PC-9 (cell line): ENCODE measurements around the gene CYP1A2. TPM values are rescaled to one million over a fixed set of nuclear protein-coding genes. Genes with fewer than 3 reads are reported as not detected.
A peak's percentile ranks its signal among the peaks of the same experiment; 100 is the strongest.

Source experiments
- BruUV-seq: library from RNA; stranded (reverse); fragments of 400-500 nt; replicated peaks from 2 replicates; lab custom pipeline; 2021; lab: Mats Ljungman, UMichigan
- CTCF ChIA-PET: fragments of 300-600 bp; sonication (Branson Sonifier 250); formaldehyde crosslinking; loops from one replicate; lab custom pipeline; 2022; ENCODE audit warnings: antibody characterized with exemption; lab: Charles Lee
- POLR2A ChIA-PET: fragments of 300-600 bp; sonication (Branson Sonifier 250); formaldehyde crosslinking; loops from one replicate; lab custom pipeline; 2022; ENCODE audit warnings: antibody characterized with exemption; ENCODE audit not compliant: unreplicated experiment; lab: Charles Lee
- DNase-seq, 2 experiments: peaks; one replicate each; pipeline versions ENCODE4 v3.0.0 to v3.0.0-alpha.2; 2015 to 2022; ENCODE audit warnings: mixed read lengths in 1 of 2
- H2AFZ ChIP-seq: fragments of 200-600 bp; sonication (generic); 2 replicates; pipeline ENCODE4 v1.8.1; 2017; ENCODE audit warnings: antibody characterized with exemption
- H3F3A ChIP-seq: fragments of 200-600 bp; sonication (generic); 2 replicates; pipeline ENCODE4 v1.8.1; 2017; ENCODE audit warnings: antibody characterized with exemption, mild to moderate bottlenecking, low read depth; ENCODE audit not compliant: insufficient read depth
- H3K27ac ChIP-seq: fragments of 200-600 bp; sonication (generic); 2 replicates; pipeline ENCODE4 v1.6.1; 2016; ENCODE audit warnings: mixed run types
- H3K27me3 ChIP-seq: fragments of 200-600 bp; sonication (generic); 2 replicates; pipeline ENCODE4 v1.6.1; 2016; ENCODE audit warnings: low read depth, mixed run types; ENCODE audit not compliant: insufficient read depth
- H3K36me3 ChIP-seq: fragments of 200-600 bp; sonication (generic); 2 replicates; pipeline ENCODE4 v1.6.1; 2016; ENCODE audit warnings: low read depth, mixed run types
- H3K4me1 ChIP-seq: fragments of 200-600 bp; sonication (generic); replicated peaks from 2 replicates; pipeline ENCODE4 v1.6.1; 2016; ENCODE audit warnings: mixed run types; ENCODE audit not compliant: insufficient read depth
- H3K4me2 ChIP-seq: fragments of 200-600 bp; sonication (generic); 2 replicates; pipeline ENCODE4 v1.6.1; 2017; ENCODE audit warnings: mixed run types
- H3K4me3 ChIP-seq: fragments of 200-600 bp; sonication (generic); 2 replicates; pipeline ENCODE4 v1.6.1; 2016; ENCODE audit warnings: mixed run types
- H3K79me2 ChIP-seq: fragments of 200-600 bp; sonication (generic); 2 replicates; pipeline ENCODE4 v1.6.1; 2017; ENCODE audit warnings: low read depth, mixed run types
- H3K9me2 ChIP-seq: fragments of 200-600 bp; sonication (generic); 2 replicates; pipeline ENCODE4 v1.8.1; 2017; ENCODE audit warnings: mild to moderate bottlenecking; ENCODE audit not compliant: insufficient read depth
- H3K9me3 ChIP-seq: fragments of 200-600 bp; sonication (generic); 2 replicates; pipeline ENCODE4 v1.8.1; 2016; ENCODE audit warnings: low read depth; ENCODE audit not compliant: insufficient read depth
- H4K20me1 ChIP-seq: fragments of 200-600 bp; sonication (generic); 2 replicates; pipeline ENCODE4 v1.8.1; 2017; ENCODE audit not compliant: insufficient read depth
- CTCF ChIP-seq: fragments of 200-600 bp; sonication (generic); conservative IDR thresholded peaks from 2 replicates; pipeline ENCODE4 v1.6.1; 2017; ENCODE audit warnings: mixed run types, antibody characterized with exemption, mild to moderate bottlenecking, moderate library complexity
- EZH2 ChIP-seq: fragments of 200-600 bp; sonication (generic); IDR thresholded peaks from 2 replicates; pipeline ENCODE4 v1.8.0; 2017; ENCODE audit warnings: antibody characterized with exemption, low read depth
- intact Hi-C: fragments of 100-400 bp; cut with micrococcal nuclease; formaldehyde crosslinking; loops from one replicate; pipeline ENCODE4 v1.10.0; 2022; ENCODE audit not compliant: unreplicated experiment
- total RNA-seq: library from RNA; stranded (reverse); gene quantifications from 2 replicates; pipeline ENCODE4 v1.2.3, GENCODE V29; 2021

CYP1A2 gene
- total RNA-seq, 1 experiment from 2014 or later, result not detected

DNA sequence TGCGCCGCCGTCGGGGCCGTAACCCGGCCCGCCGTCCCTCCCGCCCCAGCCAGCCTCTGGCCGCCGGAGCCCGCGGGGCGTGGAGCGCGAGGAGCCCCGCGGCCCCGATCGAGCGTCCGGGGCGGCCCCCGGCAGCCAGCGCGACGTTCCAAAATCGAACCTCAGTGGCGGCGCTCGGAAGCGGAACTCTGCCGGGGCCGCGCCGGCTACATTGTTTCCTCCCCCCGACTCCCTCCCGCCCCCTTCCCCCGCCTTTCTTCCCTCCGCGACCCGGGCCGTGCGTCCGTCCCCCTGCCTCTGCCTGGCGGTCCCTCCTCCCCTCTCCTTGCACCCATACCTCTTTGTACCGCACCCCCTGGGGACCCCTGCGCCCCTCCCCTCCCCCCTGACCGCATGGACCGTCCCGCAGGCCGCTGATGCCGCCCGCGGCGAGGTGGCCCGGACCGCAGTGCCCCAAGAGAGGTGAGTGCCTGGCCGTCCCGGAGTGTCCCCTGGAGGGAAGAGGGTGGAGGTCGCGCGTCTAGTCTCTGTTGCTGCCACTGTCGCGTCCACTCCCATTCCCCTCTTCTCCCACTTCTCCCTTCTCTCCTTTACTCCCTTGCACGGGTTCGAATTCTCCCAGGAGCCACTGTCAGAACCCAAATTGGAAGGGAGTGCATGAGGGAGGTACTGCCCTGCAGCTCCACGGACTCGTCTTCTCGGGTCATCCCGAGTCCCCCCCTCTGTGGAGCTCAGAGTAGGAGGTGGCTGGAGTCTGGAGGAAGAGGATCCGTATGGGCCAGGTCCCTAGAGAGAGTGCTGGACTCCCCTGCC, 33.8 kb downstream of the CYP1A2 start:
- no peaks in the 10 kb centered on the region for H3K27me3 ChIP-seq
- POLR2A ChIA-PET, result no interaction called here
- no peak for TF ChIP-seq CTCF
- TF ChIP-seq EZH2, result no peak
- peak overlapping the region; percentile 100 for H3K4me2 ChIP-seq
- peaks cover 48% of the 10 kb centered on the region for H3K79me2 ChIP-seq
- H3K36me3 ChIP-seq, result no peaks in the 10 kb centered on the region; the same call in 1 of the 2 replicates
- no peaks in the 10 kb centered on the region for H3K9me3 ChIP-seq
- DNase-seq, result no peak
- H3K4me1 ChIP-seq, result peaks cover 20% of the 10 kb centered on the region
- H3K4me3 ChIP-seq, result peak overlapping the region; percentile 95
- peaks cover 7% of the 10 kb centered on the region; the same call in 1 of the 2 replicates for H3F3A ChIP-seq
- peak overlapping the region; percentile 80; the same call in 1 of the 2 replicates for H2AFZ ChIP-seq
- no TSS peak for BruUV-seq
- peaks cover 22% of the 10 kb centered on the region for H4K20me1 ChIP-seq
- no peak overlapping the region for H3K27ac ChIP-seq
- H3K9me2 ChIP-seq, result no peaks in the 10 kb centered on the region
- intact Hi-C loops, result loop anchor here (2.0 kb wide), 1 partner anchor 18 kb away; no protein-coding TSS in a partner anchor
- CTCF ChIA-PET, result interaction anchor here (0.6 kb wide), 1 partner anchor 311 kb away, joined by 10 read pairs; no protein-coding TSS in a partner anchor

DNA sequence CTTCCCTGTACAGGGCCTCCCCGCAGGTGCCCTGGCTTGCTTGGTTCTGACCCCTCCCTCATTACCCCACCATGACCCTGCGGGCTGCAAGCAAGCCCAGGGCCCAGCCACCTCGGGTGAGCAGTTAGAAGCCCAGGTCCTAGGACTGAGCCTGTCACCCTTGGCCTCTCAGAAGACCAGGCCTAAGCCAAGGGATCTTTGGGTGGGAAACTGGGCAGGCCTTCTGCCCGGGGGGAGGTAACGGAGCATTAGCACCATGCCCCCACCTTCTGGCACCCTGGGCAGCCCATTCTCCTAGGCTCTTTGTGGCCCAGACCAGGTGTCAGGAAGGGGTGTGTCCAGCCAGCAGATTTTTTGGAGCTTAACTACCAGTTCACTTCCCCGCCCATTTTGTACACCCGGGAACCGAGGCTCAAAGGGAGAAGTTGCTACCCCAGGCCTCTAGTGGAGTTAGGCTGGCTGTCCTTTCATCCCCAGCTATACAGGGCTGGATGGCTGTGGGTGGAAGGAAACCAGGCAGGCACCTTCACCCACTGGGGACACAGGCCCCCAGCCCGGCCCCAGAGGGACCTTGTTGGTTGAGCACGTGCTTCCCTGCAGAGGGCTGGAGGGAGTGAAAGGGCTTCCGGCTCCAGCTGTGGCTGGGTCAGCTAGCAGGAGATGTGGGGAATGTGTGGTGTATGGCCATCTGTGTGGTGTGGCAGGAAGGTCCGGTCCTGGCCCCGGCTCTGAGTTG, 34.6 kb downstream of the CYP1A2 start:
- Histone ChIP-seq H3F3A (peaks cover 7% of the 10 kb centered on the region; the same call in 1 of the 2 replicates), H3K4me1 (peaks cover 20% of the 10 kb centered on the region), H3K9me3 (no peaks in the 10 kb centered on the region), H3K27me3 (no peaks in the 10 kb centered on the region), H2AFZ (peak overlapping the region; percentile 80; the same call in 1 of the 2 replicates), H3K4me3 (peak overlapping the region; percentile 95), H3K9me2 (no peaks in the 10 kb centered on the region), H3K4me2 (peak overlapping the region; percentile 100), H3K36me3 (no peaks in the 10 kb centered on the region; the same call in 1 of the 2 replicates), H4K20me1 (peaks cover 29% of the 10 kb centered on the region), H3K79me2 (peaks cover 56% of the 10 kb centered on the region), H3K27ac (no peak overlapping the region)
- POLR2A ChIA-PET, result no interaction called here
- TSS peak; percentile 30 for BruUV-seq
- CTCF ChIA-PET, result interaction anchor here (0.6 to 1.1 kb wide), 5 partner anchors 10 to 172 kb away, joined by 3 to 9 read pairs (median 3); no protein-coding TSS in a partner anchor
- peak in 1 of 2 experiments; percentile 44 for DNase-seq
- intact Hi-C loops, result loop anchor here (2.0 kb wide), 1 partner anchor 18 kb away; no protein-coding TSS in a partner anchor
- TF ChIP-seq EZH2 (no peak), CTCF (no peak)

DNA sequence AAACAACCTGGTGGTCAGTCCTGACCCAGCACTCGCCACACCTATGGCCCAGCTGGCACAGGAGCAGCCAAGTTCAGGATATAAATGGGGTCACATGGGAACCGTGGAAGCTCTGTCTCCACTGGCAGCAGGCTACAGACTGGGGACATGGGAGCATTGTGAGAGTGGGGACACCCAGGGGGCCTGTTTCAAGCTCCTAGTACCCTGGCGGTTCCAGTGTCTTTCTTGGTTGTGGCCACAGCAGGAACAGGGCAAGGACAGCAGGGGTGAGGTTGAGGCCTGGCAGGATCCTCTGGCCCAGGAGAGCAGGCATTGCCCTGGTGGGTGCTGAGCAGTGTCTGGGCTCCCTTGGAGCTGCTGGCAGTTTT, 35.1 kb downstream of the CYP1A2 start:
- DNase-seq, result no peak
- Histone ChIP-seq H2AFZ (no peak overlapping the region), H3K36me3 (no peaks in the 10 kb centered on the region; the same call in 1 of the 2 replicates), H3K9me3 (no peaks in the 10 kb centered on the region), H3K4me2 (peak overlapping the region; percentile 100), H3K79me2 (peaks cover 56% of the 10 kb centered on the region), H3F3A (peaks cover 7% of the 10 kb centered on the region; the same call in 1 of the 2 replicates), H4K20me1 (peaks cover 33% of the 10 kb centered on the region), H3K9me2 (no peaks in the 10 kb centered on the region), H3K27ac (no peak overlapping the region), H3K4me3 (peak overlapping the region; percentile 95; the same call in 1 of the 2 replicates), H3K27me3 (no peaks in the 10 kb centered on the region), H3K4me1 (peaks cover 25% of the 10 kb centered on the region)
- TF ChIP-seq CTCF, result no peak
- no peak for TF ChIP-seq EZH2
- BruUV-seq, result no TSS peak
- ChIA-PET POLR2A (no interaction called here), CTCF (interaction anchor here (0.6 to 1.1 kb wide), 5 partner anchors 10 to 171 kb away, joined by 3 to 9 read pairs (median 3); no protein-coding TSS in a partner anchor)
- intact Hi-C loops, result loop anchor here (2.0 kb wide), 1 partner anchor 17 kb away; no protein-coding TSS in a partner anchor
